ENCODE results near the gene DHX38.
A peak's percentile ranks its signal among the peaks of the same experiment; 100 is the strongest.
"Not testable (repeated sequence)": the region's sequence is repeated elsewhere in the genome, so short reads cannot be mapped to it uniquely, and the experiment has no call there.

DHX38 gene

GRCh38 chr16:72055911-72056310 lies 37.7 kb upstream of the DHX38 start:
- no peak for TF ChIP-seq CTCF (IDR thresholded peaks at IDR 0.05; ENCODE audit: low read depth, low read length)
- DNase-seq (ENCODE audit: low read depth in 2 of 2): no peak
- no peak overlapping the region for H3K4me3 ChIP-seq (replicated peaks in 1 of 2; ENCODE audit: low read depth in 2 of 2, low read length in 2 of 2)

GRCh38 chr16:72057313-72057712 lies 36.3 kb upstream of the DHX38 start:
- not testable (repeated sequence) for DNase-seq (ENCODE audit: low read depth in 2 of 2); H3K4me3 ChIP-seq (replicated peaks in 1 of 2; ENCODE audit: low read depth in 2 of 2, low read length in 2 of 2)

- not testable (repeated sequence) for DNase-seq (ENCODE audit: low read depth in 2 of 2); H3K4me3 ChIP-seq (replicated peaks in 1 of 2; ENCODE audit: low read depth in 2 of 2, low read length in 2 of 2)
Observed at GRCh38 chr16:72059060-72059459, 34.6 kb upstream of the DHX38 start.

- TF ChIP-seq CTCF (IDR thresholded peaks at IDR 0.05; ENCODE audit: low read depth, low read length): no peak
- no peak for DNase-seq (ENCODE audit: low read depth in 2 of 2)
- H3K4me3 ChIP-seq (replicated peaks in 1 of 2; ENCODE audit: low read depth in 2 of 2, low read length in 2 of 2): no peak overlapping the region
Observed at GRCh38 chr16:72060405-72060804, 33.2 kb upstream of the DHX38 start.

- no peak for TF ChIP-seq CTCF (IDR thresholded peaks at IDR 0.05; ENCODE audit: low read depth, low read length)
- no peak overlapping the region for H3K4me3 ChIP-seq (replicated peaks in 1 of 2; ENCODE audit: low read depth in 2 of 2, low read length in 2 of 2)
- DNase-seq (ENCODE audit: low read depth in 2 of 2): no peak
Observed at GRCh38 chr16:72061564-72061963, 32.1 kb upstream of the DHX38 start.

- no peak for TF ChIP-seq CTCF (IDR thresholded peaks at IDR 0.05; ENCODE audit: low read depth, low read length)
- DNase-seq (ENCODE audit: low read depth in 2 of 2): no peak
- H3K4me3 ChIP-seq (replicated peaks in 1 of 2; ENCODE audit: low read depth in 2 of 2, low read length in 2 of 2): no peak overlapping the region
Observed at GRCh38 chr16:72064361-72064894, 29.2 kb upstream of the DHX38 start.

- TF ChIP-seq CTCF (IDR thresholded peaks at IDR 0.05; ENCODE audit: low read depth, low read length): peak; percentile 63
- DNase-seq (ENCODE audit: low read depth in 2 of 2): peak; percentile 57 to 75
- no peak overlapping the region for H3K4me3 ChIP-seq (replicated peaks in 1 of 2; ENCODE audit: low read depth in 2 of 2, low read length in 2 of 2)
Observed at GRCh38 chr16:72066747-72067146, 26.9 kb upstream of the DHX38 start.

- no peak for TF ChIP-seq CTCF (IDR thresholded peaks at IDR 0.05; ENCODE audit: low read depth, low read length)
- H3K4me3 ChIP-seq (replicated peaks in 1 of 2; ENCODE audit: low read depth in 2 of 2, low read length in 2 of 2): no peak overlapping the region
- DNase-seq (ENCODE audit: low read depth in 2 of 2): no peak
Observed at GRCh38 chr16:72068930-72069329, 24.7 kb upstream of the DHX38 start.

Measured in cardiac fibroblast (primary cell).